HEK293 (cell line): ENCODE results near the gene R3HDM1.

Source experiments
- CTCF ChIA-PET: fragments of 350-600 bp; formaldehyde crosslinking; extraction: SDS; loops from one replicate; lab custom pipeline; 2021; ENCODE audit warnings: antibody characterized with exemption; lab: Yijun Ruan, JAX
- POLR2A ChIA-PET: fragments of 300-600 bp; formaldehyde crosslinking; extraction: SDS; loops from one replicate; lab custom pipeline; 2020; ENCODE audit warnings: antibody characterized with exemption, inconsistent platforms; lab: Yijun Ruan, JAX
- H3K27ac ChIP-seq: fragments of 200-500 bp; sonication (Bioruptor generic); 2 replicates; pipeline ENCODE4 v1.5.1; 2014; ENCODE audit warnings: low read depth, low read length, control low read depth, inconsistent platforms; ENCODE audit errors: extremely low read depth
- H3K36me3 ChIP-seq, 2 experiments: fragments of 200-500 bp in 1 of 2; sonication (Bioruptor generic) in 1 of 2; 1 replicate in 1 of 2; 2 replicates in 1 of 2; pipeline ENCODE4 v1.5.1; 2014 to 2017; ENCODE audit warnings: inconsistent platforms in 2 of 2, low read length in 2 of 2; ENCODE audit not compliant: control insufficient read depth in 2 of 2, insufficient read depth in 1 of 2
- H3K4me1 ChIP-seq: fragments of 200-500 bp; sonication (Bioruptor generic); 2 replicates; pipeline ENCODE4 v1.5.1; 2014; ENCODE audit warnings: mild to moderate bottlenecking, low read length, inconsistent platforms; ENCODE audit not compliant: control insufficient read depth, insufficient read depth
- H3K4me3 ChIP-seq: 2 replicates; pipeline ENCODE4 v1.5.1; 2011; ENCODE audit warnings: low read depth, mild to moderate bottlenecking, control low read depth, low read length, moderate library complexity
- H3K9me3 ChIP-seq: fragments of 200-500 bp; sonication (Bioruptor generic); 2 replicates; pipeline ENCODE4 v1.5.1; 2014; ENCODE audit warnings: low read depth, low read length, inconsistent platforms; ENCODE audit not compliant: control insufficient read depth, insufficient read depth
- BCL11A ChIP-seq: fragments of 450-650 bp; formaldehyde crosslinking; IDR thresholded peaks from 2 replicates; pipeline ENCODE4 v1.5.1; 2016; ENCODE audit warnings: low read depth, missing biosample characterization, missing genetic modification characterization
- ELK4 ChIP-seq: IDR thresholded peaks from 2 replicates; pipeline ENCODE4 v1.6.1; 2011; ENCODE audit warnings: mild to moderate bottlenecking, low read depth, low read length, borderline replicate concordance
- HOXD13 ChIP-seq: sonication (generic); formaldehyde crosslinking; IDR thresholded peaks from 2 replicates; pipeline ENCODE4 v1.8.0; 2022; ENCODE audit warnings: missing genetic modification reagents, borderline replicate concordance
- MZF1 ChIP-seq: fragments of 450-650 bp; formaldehyde crosslinking; IDR thresholded peaks from 2 replicates; pipeline ENCODE4 v1.5.1; 2017; ENCODE audit warnings: missing biosample characterization, missing genetic modification characterization, borderline replicate concordance
- PBX3 ChIP-seq: sonication (generic); formaldehyde crosslinking; IDR thresholded peaks from 2 replicates; pipeline ENCODE4 v1.8.1; 2022; ENCODE audit warnings: mild to moderate bottlenecking, moderate library complexity, missing genetic modification reagents
- REPIN1 ChIP-seq: fragments of 450-650 bp; formaldehyde crosslinking; IDR thresholded peaks from 2 replicates; pipeline ENCODE4 v1.5.1; 2017; ENCODE audit warnings: missing biosample characterization, missing genetic modification characterization, low read depth
- TSHZ1 ChIP-seq: fragments of 450-650 bp; formaldehyde crosslinking; IDR thresholded peaks from 2 replicates; pipeline ENCODE4 v1.5.1; 2016; ENCODE audit warnings: missing biosample characterization, missing genetic modification characterization, borderline replicate concordance
- YY1 ChIP-seq: fragments of 450-650 bp; formaldehyde crosslinking; IDR thresholded peaks from 2 replicates; pipeline ENCODE4 v1.5.1; 2018; ENCODE audit warnings: missing biosample characterization, missing genetic modification characterization
- ZBTB26 ChIP-seq: fragments of 450-650 bp; formaldehyde crosslinking; optimal IDR thresholded peaks from 2 replicates; pipeline ENCODE3; 2016; ENCODE audit warnings: missing biosample characterization, mild to moderate bottlenecking, missing genetic modification characterization
- ZBTB6 ChIP-seq: fragments of 450-650 bp; formaldehyde crosslinking; IDR thresholded peaks from 2 replicates; pipeline ENCODE4 v1.5.1; 2017; ENCODE audit warnings: missing biosample characterization, missing genetic modification characterization
- ZEB2 ChIP-seq: fragments of 450-650 bp; formaldehyde crosslinking; IDR thresholded peaks from 2 replicates; pipeline ENCODE4 v1.5.1; 2016; ENCODE audit warnings: missing biosample characterization, missing genetic modification characterization
- ZNF148 ChIP-seq: fragments of 450-650 bp; formaldehyde crosslinking; IDR thresholded peaks from 2 replicates; pipeline ENCODE4 v1.5.0; 2017; ENCODE audit warnings: missing biosample characterization, missing genetic modification characterization, borderline replicate concordance
- ZNF157 ChIP-seq: fragments of 450-650 bp; formaldehyde crosslinking; IDR thresholded peaks from 2 replicates; pipeline ENCODE4 v1.5.1; 2016; ENCODE audit warnings: missing biosample characterization, missing genetic modification characterization
- ZNF211 ChIP-seq: fragments of 450-650 bp; formaldehyde crosslinking; IDR thresholded peaks from 2 replicates; pipeline ENCODE4 v1.5.1; 2016; ENCODE audit warnings: low read depth, missing biosample characterization, missing genetic modification characterization
- ZNF302 ChIP-seq: fragments of 450-650 bp; formaldehyde crosslinking; IDR thresholded peaks from 2 replicates; pipeline ENCODE4 v1.5.1; 2016; ENCODE audit warnings: missing biosample characterization, missing genetic modification characterization, low read depth
- ZNF311 ChIP-seq: fragments of 450-650 bp; formaldehyde crosslinking; IDR thresholded peaks from 2 replicates; pipeline ENCODE4 v1.5.1; 2017; ENCODE audit warnings: missing biosample characterization, missing genetic modification characterization, borderline replicate concordance
- ZNF560 ChIP-seq: fragments of 450-650 bp; formaldehyde crosslinking; IDR thresholded peaks from 2 replicates; pipeline ENCODE4 v1.5.1; 2017; ENCODE audit warnings: missing biosample characterization, missing genetic modification characterization, borderline replicate concordance
- ZNF580 ChIP-seq: fragments of 450-650 bp; formaldehyde crosslinking; IDR thresholded peaks from 2 replicates; pipeline ENCODE4 v1.5.1; 2016; ENCODE audit warnings: missing biosample characterization, missing genetic modification characterization
- ZNF76 ChIP-seq: fragments of 450-650 bp; formaldehyde crosslinking; IDR thresholded peaks from 2 replicates; pipeline ENCODE4; 2016; ENCODE audit warnings: low read depth, missing biosample characterization, missing genetic modification characterization, borderline replicate concordance
- ZNF776 ChIP-seq: fragments of 450-650 bp; formaldehyde crosslinking; IDR thresholded peaks from 2 replicates; pipeline ENCODE4 v1.5.0; 2017; ENCODE audit warnings: missing biosample characterization, missing genetic modification characterization, borderline replicate concordance
- ZNF837 ChIP-seq: fragments of 450-650 bp; formaldehyde crosslinking; IDR thresholded peaks from 2 replicates; pipeline ENCODE4 v1.5.1; 2016; ENCODE audit warnings: missing biosample characterization, missing genetic modification characterization

The R3HDM1 gene

GRCh38 chr2:135756692-135757091 is 225.4 kb downstream of the R3HDM1 start (continued):
- TF ChIP-seq ZBTB6 (tag by site-specific recombination), result no peak
- TF ChIP-seq ZNF76 (tag by site-specific recombination), result no peak

GRCh38 chr2:135762022-135762421 is 230.7 kb downstream of the R3HDM1 start:
- H3K27ac ChIP-seq, result no peak overlapping the region
- POLR2A ChIA-PET, result no interaction called here
- TF ChIP-seq ZNF76 (tag by site-specific recombination), result no peak
- no peak for TF ChIP-seq ZNF211 (tag by site-specific recombination)
- no peak for TF ChIP-seq HOXD13
- no peak for TF ChIP-seq ZNF157 (tag by site-specific recombination)
- TF ChIP-seq REPIN1 (tag by site-specific recombination), result no peak
- no peak for TF ChIP-seq ZNF837 (tag by site-specific recombination)
- TF ChIP-seq ZNF311 (tag by site-specific recombination), result no peak
- no peak for TF ChIP-seq YY1 (tag by site-specific recombination)
- TF ChIP-seq ZNF560 (tag by site-specific recombination), result no peak
- TF ChIP-seq TSHZ1 (tag by site-specific recombination), result no peak
- TF ChIP-seq ZNF776, result no peak
- TF ChIP-seq, all 188 proteins: peak for 0
- H3K4me3 ChIP-seq, result no peak overlapping the region
- no peaks in the 10 kb centered on the region; the same call in 1 of the 2 replicates for H3K9me3 ChIP-seq
- H3K4me1 ChIP-seq, result no peaks in the 10 kb centered on the region
- CTCF ChIA-PET, result interaction anchor here (0.6 to 1.9 kb wide), 3 partner anchors 33 to 758 kb away, joined by 3 to 6 read pairs (median 4); no protein-coding TSS in a partner anchor
- peaks cover 83 to 93% of the 10 kb centered on the region in 2 experiments for H3K36me3 ChIP-seq

- TF ChIP-seq ZNF148 (tag by site-specific recombination) (no peak), MZF1 (tag by site-specific recombination) (no peak), ZNF580 (tag by site-specific recombination) (no peak), BCL11A (tag by site-specific recombination) (no peak), ELK4 (no peak), ZEB2 (no peak), PBX3 (CRISPR knock-in tag) (no peak), ZNF302 (tag by site-specific recombination) (no peak), ZBTB26 (tag by site-specific recombination) (no peak)
- H3K9me3 ChIP-seq, result no peaks in the 10 kb centered on the region; the same call in 1 of the 2 replicates
- H3K4me1 ChIP-seq, result no peaks in the 10 kb centered on the region
- CTCF ChIA-PET, result interaction anchor here (1.0 to 1.9 kb wide), 2 partner anchors 35 to 759 kb away, joined by 4 to 6 read pairs; no protein-coding TSS in a partner anchor
- no peak overlapping the region for H3K27ac ChIP-seq
- H3K4me3 ChIP-seq, result no peak overlapping the region
- POLR2A ChIA-PET, result no interaction called here
- peaks cover 83 to 93% of the 10 kb centered on the region in 2 experiments for H3K36me3 ChIP-seq
These were observed 231.2 kb downstream of the R3HDM1 start for GRCh38 chr2:135762530-135762929.
